HG03175 (cell line): ENCODE measurements around the gene ADAM11.

Experiments
- ATAC-seq: cut with Tn5 transposase; IDR thresholded peaks from one replicate; pipeline ENCODE4 v1.9.1; 2021; ENCODE audit warnings: mild to moderate bottlenecking, moderate library complexity; ENCODE audit not compliant: unreplicated experiment

ADAM11 gene

DNA sequence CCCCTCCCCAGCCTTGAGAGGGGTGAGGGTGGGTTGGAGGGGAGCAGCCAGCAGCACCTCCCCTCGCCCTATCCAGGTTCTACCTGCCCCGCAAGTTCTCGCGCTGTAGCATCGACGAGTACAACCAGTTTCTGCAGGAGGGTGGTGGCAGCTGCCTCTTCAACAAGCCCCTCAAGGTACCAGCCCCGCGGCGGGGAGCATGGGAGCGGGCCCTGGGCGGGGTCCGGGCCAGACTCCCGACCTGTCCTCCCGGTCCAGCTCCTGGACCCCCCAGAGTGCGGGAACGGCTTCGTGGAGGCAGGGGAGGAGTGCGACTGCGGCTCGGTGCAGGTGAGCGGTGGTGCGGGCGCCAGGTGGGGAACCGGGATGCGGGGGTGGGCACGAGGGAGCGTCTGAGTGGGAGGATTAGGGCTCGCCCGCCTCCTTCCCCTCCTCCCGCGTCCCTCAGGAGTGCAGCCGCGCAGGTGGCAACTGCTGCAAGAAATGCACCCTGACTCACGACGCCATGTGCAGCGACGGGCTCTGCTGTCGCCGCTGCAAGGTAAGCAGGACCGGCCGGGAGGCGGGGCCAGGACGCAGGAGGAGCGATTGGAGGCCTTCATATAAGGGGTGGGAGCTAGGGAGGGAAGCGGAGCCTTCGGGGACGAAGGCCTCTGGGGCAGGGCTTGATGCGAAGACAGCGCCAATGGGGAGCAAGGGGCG lies 16.5 kb downstream of the ADAM11 start:
- peak; percentile 85 for ATAC-seq

DNA sequence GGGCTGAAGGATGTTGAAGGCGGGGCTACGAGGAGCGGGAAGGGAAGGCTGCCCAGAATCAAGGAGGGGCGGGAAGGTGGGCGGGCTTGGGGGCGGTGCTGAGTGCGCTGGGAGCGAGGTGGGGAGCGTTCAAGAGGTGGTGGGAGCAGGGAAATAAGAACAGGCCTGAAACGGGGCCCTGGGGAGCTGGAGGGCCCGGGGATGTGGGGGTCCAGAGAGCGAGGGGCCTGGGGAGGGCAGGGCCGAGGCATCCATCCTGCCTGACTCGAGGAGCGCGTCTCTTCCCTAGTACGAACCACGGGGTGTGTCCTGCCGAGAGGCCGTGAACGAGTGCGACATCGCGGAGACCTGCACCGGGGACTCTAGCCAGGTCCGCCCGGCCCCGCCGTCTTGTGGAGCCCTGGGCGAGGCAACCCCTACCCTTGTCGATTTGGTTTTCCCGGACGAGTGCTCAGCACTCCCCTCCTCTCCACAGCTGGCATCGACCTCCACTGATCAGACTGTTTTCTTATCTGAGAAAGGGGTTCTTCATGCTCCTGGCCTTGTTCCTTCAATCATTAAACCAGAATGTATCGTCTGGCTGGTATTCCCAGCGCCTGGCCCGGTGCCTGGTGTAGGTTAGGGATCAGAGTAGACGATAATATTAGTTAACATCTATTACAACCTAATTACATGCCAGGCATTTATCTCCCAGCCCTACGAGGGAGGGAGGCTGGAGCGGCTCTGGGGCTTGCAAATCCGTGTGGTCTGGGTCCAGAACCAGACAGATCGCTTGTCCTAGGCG lies 17.2 kb downstream of the ADAM11 start:
- peak; percentile 4 for ATAC-seq

DNA sequence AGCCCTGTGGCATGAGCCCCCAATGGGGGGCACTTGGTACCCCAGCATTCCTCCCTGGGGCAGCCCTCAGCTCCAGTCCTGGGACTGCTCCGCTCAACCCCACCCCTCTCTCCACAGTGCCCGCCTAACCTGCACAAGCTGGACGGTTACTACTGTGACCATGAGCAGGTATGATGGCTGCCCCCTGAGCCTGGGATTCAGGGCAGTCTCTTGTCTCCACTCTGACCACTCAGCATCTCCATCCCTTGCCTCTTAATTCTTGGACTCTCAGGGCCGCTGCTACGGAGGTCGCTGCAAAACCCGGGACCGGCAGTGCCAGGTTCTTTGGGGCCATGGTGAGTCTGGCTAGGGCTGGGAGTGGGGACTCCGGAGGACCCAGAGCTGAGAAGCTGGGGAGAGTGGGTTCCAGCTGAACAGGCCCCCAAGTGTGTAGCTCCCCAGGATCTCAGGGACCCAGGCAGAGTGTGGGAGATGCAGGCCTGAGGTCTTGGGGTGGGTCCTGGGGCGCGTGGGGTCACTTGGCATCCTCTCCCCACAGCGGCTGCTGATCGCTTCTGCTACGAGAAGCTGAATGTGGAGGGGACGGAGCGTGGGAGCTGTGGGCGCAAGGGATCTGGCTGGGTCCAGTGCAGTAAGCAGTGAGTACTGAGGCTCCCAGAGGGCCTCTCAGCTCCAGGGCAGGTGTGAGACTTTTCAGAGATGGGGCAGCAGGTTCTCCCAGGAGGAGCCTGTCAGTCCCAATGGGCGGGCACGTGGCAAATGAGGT lies 18.0 kb downstream of the ADAM11 start:
- no peak for ATAC-seq

DNA sequence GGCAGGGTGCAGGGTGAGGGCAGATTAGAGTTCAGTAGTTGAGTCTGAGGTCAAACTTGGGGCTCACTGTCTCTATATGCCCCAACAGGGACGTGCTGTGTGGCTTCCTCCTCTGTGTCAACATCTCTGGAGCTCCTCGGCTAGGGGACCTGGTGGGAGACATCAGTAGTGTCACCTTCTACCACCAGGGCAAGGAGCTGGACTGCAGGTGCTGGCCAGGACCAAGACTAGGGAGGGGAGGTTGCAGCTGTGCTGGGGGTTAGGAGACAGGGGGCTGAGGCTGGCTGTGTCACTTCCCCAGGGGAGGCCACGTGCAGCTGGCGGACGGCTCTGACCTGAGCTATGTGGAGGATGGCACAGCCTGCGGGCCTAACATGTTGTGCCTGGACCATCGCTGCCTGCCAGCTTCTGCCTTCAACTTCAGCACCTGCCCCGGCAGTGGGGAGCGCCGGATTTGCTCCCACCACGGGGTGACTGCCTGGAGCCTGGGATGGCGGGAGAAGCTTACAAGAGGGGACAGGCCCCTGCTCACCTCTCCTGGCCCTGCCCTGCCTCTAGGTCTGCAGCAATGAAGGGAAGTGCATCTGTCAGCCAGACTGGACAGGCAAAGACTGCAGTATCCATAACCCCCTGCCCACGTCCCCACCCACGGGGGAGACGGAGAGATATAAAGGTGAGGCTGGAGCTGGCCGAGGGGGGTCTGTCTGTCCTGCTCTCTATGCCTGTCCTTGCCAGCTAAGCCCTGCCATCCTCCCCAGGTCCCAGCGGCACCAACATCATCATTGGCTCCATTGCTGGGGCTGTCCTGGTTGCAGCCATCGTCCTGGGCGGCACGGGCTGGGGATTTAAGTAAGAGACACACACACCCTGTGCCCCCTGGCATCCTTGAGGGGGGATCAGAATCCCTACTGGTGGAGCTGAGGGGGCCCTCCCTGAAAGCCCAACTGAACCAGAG lies 18.9 kb downstream of the ADAM11 start:
- no peak for ATAC-seq

DNA sequence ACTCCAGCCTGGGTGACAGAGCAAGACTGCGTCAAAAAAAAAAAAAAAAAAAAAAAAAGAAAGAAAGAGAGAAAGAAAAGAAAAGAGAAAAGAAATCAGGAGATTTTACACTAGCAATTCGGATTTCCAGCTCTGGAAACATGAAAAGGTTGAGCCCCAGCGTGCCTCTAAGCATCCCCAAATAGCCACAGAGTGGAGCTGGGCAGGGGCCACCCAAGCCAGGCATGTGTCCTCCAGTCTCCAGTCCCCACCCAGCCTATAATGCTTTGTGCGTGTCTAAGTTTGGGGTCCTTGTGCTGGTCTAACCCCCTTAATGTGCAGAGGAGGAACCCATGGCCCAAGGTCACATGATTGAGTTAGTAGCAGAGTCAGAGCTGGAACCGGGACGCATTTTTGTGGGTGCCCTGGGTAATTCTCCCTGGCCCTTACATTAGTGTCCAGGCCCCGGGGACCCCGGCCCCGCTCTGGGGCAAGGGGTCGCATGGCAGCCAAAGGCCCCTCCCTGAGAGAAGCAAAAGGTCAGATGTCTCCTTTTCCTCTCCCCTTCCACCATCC lies 19.9 kb downstream of the ADAM11 start:
- no peak for ATAC-seq

DNA sequence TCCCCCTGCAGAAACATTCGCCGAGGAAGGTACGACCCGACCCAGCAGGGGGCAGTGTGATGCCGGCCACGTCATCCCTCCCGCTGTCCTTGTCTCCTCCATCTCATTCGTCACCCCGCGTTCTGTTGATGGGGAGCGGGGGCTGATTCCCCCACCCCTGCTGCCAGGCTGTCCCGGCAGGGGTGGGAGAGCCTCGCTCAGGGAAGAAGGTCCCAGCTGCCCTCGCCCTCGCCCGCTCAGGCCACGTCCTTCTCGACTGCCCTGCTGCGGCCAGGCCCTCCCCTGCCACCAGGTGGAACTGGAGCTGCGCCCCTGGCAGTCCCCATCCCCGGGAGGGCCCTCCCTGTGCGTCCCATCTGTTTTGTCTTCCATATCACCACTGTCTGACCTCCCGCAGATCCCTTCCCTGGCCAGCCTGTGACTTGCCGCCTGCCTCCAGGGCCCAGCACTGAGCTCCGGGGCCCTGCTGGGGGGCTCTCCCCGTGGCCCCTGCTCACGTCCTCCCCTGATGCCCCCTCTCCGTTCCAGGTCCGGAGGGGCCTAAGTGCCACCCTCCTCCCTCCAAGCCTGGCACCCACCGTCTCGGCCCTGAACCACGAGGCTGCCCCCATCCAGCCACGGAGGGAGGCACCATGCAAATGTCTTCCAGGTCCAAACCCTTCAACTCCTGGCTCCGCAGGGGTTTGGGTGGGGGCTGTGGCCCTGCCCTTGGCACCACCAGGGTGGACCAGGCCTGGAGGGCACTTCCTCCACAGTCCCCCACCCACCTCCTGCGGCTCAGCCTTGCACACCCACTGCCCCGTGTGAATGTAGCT lies 20.6 kb downstream of the ADAM11 start:
- ATAC-seq = no peak

DNA sequence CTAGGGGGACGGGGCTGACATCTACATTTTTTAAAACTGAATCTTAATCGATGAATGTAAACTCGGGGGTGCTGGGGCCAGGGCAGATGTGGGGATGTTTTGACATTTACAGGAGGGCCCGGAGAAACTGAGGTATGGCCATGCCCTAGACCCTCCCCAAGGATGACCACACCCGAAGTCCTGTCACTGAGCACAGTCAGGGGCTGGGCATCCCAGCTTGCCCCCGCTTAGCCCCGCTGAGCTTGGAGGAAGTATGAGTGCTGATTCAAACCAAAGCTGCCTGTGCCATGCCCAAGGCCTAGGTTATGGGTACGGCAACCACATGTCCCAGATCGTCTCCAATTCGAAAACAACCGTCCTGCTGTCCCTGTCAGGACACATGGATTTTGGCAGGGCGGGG lies 21.4 kb downstream of the ADAM11 start:
- no peak for ATAC-seq

DNA sequence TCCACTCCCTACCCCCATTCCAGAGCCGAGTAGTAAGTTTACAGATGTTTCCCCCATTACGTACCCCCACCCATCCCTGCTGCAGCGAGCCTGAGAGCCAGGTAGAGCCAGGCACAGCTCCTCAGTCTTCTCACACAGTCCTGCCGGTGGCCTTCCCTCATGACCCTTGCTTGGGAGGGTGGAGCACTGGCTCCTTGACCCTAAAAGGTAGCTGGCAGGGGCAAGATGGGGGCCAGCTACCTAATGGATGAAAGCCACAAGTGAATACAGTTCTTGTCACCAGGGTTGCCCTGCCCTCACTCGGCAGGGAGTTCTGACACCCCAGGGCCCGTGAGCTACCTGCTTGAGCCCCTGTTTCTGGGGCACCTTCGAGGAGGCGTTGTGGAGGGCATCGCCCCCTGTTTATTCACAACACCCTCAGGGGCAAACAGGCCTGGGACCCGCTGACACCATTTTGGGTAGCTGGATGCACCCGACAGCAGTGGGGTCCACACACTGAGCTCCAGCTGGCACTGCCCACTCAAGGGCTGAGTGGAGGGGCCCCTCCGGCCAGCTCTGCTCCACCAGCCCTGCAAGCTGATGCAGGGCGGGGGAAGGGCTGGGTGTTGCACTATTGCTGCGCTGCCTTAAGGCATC lies 22.2 kb downstream of the ADAM11 start:
- no peak for ATAC-seq

DNA sequence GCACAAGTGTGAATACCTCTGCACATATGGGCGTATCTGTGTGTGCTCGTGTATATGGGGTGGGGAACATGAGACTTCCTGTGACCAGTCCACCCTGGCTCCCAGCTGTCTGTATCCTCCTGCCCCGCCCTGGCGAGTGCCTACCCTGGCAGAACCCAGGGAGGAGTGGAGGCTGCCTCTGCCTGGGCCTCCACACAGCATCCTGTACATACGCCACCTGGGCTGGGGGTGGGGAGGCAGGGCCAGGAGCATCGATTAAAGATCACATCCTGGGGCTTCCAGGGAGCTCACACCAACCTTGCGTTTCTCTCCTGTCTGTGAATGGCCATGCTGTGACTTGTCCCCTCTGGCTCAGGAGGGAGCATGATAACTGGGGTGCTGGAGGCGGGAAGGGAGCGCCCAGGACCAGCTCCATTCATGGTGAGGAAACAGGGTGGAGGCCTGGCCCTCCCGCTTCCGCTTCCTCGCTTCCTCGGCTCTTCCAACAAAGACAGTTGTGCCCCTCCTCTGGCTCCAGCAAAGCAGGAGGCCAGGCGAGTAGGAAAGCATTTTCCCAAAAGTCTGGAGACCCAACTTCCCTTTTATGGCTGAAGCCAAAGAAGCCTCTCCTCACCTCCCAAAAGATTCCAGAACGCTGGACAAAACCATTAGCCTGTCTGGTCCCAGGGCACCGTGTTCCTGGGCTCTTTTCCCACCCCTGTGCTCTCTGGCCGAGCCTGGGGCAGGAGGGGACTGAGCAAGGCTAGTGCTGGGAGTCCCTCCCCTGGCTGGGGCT lies 22.9 kb downstream of the ADAM11 start:
- no peak for ATAC-seq

DNA sequence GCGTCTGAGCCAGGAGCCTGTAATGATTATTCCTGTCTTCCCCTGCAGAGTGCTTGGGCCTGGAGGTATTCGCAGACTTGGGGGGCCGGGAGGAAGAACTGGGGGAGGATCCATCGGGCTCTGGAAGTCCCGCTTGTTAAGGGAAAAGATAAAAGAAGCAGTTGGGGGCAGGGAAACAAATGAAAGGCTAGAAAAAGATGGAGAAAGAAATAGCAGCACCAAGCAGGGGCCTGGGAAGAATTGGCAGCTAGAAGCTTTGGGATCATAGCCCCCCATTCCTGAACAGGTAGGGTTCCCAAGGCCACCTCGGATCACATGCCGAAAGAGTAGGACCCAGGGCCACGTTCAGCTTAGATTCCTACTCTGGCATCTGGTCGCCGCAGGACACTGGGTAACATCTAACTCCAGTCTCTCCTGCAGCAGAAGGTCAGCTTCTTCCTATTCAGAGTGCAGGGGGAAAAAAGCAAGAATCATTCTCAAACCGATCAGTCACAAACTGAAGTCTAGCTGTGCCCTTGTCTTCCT lies 23.6 kb downstream of the ADAM11 start:
- ATAC-seq = no peak

DNA sequence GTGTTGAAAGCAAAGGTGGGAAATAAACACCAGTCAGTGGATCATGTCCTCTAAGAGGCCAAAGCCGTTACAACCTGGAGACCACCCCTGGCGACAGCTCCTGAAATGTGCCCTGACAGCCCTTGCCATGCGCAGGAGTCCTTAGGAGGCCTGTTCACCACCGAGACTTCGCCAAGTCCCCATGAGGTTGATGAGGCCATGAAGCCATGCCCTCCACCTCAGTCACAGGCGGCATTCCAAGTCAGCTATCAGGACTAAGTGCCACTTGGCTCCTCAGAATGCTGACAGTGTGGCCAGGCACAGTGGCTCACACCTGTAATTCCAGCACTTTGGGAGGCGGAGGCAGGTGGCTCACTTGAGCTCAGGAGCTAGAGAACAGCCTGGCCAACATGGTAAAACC lies 27.1 kb downstream of the ADAM11 start:
- ATAC-seq = no peak

DNA sequence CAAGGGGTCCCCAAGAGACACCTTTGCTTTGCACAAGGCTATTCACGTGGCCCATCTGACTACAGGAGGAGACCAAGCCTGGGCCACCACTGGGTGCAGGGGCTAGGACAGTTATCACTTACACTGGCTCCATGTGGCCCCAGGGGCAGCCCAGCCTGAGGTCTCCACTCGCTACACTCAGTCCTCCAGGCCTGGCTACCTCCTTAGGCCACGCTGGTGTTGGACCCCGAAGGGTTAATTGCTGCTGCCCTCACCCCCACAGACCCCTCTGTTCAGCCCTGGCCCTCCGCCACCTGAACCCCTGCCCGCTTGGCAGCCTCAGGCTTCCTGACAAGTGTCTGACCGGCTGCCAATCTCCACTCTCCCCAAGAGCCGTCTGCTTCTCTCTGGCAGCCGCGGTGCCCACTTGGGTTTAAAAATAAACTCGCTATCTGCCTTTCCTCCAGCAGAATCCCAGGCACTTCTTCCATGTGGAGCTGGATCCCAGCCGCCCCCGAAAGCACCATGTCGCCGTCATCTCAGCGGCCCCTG lies 27.8 kb downstream of the ADAM11 start:
- ATAC-seq = no peak

DNA sequence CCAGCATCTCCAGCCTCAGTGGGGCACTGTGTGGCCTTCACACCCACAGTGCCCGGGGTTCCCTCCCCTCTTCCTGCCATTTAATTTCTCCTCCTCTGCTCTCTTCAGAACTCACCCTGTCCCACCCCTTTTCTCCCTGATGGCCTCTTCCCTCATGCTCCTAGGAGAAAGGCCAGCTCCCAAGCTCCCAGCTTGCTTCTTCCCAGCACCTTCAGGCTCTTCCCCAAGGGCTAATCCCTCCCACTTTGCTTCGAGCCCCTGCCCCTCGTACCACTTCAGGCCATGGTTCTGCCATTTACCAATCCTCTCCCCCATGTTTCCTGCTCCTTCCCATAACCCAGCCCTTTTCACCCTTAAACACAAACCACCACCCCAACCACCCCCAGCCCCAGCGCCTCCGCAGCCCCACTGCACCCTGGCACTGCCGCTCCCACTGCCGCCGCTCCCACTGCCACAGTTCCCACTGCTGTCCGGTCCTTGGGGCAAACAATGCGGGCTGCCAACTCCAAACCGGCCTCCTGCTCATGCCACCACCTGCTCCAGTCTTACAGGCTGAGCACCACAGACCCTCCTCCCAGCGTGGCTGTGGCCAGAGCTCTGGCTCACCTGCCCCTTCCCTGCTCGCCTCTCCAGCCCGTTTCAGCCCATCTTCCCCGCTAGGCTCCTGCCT lies 28.6 kb downstream of the ADAM11 start:
- no peak for ATAC-seq

DNA sequence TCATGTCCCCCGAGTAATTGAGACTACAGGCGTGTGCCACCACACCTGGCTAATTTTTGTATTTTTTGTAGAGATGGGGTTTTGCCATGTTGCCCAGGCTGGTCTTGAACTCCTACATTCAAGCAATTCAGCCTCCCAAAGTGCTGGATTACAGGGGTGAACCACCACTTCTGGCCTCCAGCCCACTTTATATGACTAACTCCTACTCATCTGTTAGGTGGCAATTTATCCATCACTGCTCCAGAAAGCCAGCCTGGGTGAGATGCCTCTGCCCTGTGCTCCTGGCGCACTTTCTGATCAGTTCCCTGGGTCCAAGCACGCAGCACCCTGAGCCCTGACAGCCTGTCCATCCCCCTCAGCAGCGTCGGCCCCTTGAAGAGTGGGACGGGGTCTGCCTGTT lies 29.4 kb downstream of the ADAM11 start:
- no peak for ATAC-seq

DNA sequence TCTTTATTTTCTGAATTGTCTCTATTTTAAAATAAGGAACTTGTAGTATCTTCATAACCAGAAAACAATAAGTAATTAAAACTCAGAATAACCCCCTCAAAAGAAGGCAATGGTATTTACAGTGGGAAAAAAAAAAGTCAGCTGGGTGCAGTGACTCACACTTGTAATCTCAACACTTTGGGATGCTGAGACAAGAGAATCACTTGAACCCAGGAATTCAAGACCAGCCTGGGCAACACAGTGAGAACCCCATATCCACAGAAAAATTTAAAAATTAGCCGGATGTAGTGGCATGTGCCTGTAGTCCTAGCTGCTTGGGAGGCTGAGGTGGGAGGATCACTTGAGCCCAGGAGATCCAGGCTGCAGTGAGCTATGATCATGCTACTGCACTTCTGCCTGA lies 33.5 kb downstream of the ADAM11 start:
- ATAC-seq = no peak

DNA sequence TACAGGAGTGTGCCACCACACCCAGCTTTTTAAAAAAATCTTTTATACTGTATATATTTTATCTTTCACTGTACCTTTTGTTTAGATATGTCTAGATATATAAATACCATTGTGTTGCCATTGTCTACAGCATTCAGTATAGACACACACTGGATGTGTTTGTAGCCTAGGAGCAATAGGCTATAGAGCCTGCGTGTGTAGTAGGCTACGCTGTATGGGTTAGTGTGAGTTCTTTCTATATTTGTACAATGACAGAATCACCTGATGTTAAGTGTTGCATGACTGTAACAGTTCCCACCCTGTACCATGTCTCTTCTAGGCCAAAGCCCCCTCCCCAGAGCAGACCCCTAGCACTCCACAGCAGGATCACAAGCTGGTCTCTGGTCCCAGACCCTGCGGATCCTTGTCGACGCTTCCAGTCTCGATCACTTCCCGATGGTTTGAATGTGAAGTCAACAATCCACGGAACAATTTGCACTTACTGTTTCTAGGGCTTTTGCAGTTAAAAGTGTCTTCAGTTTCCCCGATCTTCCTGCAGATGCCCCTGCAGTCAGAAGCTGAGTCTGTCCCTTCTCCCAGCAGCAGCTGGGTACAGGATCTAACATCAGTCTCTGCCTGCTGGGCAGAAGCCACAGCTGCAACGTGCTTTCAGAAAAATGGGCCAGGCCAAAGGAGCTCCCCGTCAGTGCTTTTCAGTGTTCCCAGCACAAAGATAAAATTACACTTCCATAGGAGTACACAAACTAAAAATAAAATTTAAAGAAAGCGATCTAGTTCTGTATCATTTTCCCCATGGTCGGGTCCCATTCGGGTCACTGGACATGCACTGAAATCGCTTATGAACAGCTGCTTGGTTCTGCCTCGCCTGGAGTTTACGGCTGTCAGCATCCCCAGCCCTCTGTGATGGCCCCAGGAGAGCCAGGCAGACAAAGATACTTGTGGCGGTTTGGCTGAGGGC lies 35.4 kb downstream of the ADAM11 start:
- ATAC-seq = no peak
